Left ventricle myocardium inferior (tissue), 1 donor: ENCODE measurements around the gene ANXA2R. TPM values are rescaled to one million over a fixed set of nuclear protein-coding genes. Genes with fewer than 3 reads are reported as not detected.

ENCODE experiments used
- DNase-seq: peaks from one replicate; pipeline ENCODE4 v3.0.0-alpha.2; 2020
- H3K27ac ChIP-seq: fragments of 200-600 bp; replicated peaks from 2 replicates; pipeline ENCODE4 v1.8.0; 2021
- H3K27me3 ChIP-seq: fragments of 200-600 bp; 2 replicates; pipeline ENCODE4 v1.8.0; 2021; ENCODE audit warnings: low read depth
- H3K36me3 ChIP-seq: fragments of 200-600 bp; 2 replicates; pipeline ENCODE4 v1.8.0; 2021
- H3K4me1 ChIP-seq: fragments of 200-600 bp; 2 replicates; pipeline ENCODE4 v1.8.0; 2021
- H3K4me3 ChIP-seq: fragments of 200-600 bp; 2 replicates; pipeline ENCODE4 v1.8.0; 2021; ENCODE audit warnings: mild to moderate bottlenecking, moderate library complexity
- H3K9me3 ChIP-seq: fragments of 200-600 bp; replicated peaks from 2 replicates; pipeline ENCODE4 v1.8.0; 2021
- CTCF ChIP-seq: fragments of 200-600 bp; IDR thresholded peaks from 2 replicates; pipeline ENCODE4 v1.8.0; 2021; ENCODE audit warnings: antibody characterized with exemption, mild to moderate bottlenecking, borderline replicate concordance
- intact Hi-C: fragments of 100-400 bp; cut with micrococcal nuclease; formaldehyde crosslinking; loops from one replicate; pipeline ENCODE4 v1.11.0; 2022
- total RNA-seq: library from RNA; stranded (reverse); fragmentation: NEBNext Ultra II Directional; extraction: Animal tissue kit (Norgen Biotek cat#: 25700); gene quantifications from one replicate; pipeline ENCODE4 v1.2.1, GENCODE V29; 2021
- donor health status: DM: no; HTN: yes; CAD: no; lungs with severe emphysema.

Gene ANXA2R
- total RNA-seq, 1 donor from 2014 or later = 0.82 TPM

- Histone ChIP-seq H3K36me3 (no peaks in the 10 kb centered on the region), H3K9me3 (no peaks in the 10 kb centered on the region), H3K4me3 (no peak overlapping the region), H3K4me1 (peaks cover 36% of the 10 kb centered on the region), H3K27ac (no peak overlapping the region), H3K27me3 (peaks cover 100% of the 10 kb centered on the region)
- intact Hi-C loops = no loop called here
- no peak for TF ChIP-seq CTCF
- no peak for DNase-seq
These were observed 35.1 kb downstream of the ANXA2R start for GRCh38 chr5:43005031-43005430.

GRCh38 chr5:43001748-43002147 is 38.4 kb downstream of the ANXA2R start:
- Histone ChIP-seq H3K27me3 (peaks cover 100% of the 10 kb centered on the region), H3K27ac (no peak overlapping the region), H3K9me3 (no peaks in the 10 kb centered on the region), H3K4me3 (no peak overlapping the region), H3K4me1 (peaks cover 13% of the 10 kb centered on the region), H3K36me3 (no peaks in the 10 kb centered on the region)
- no peak for TF ChIP-seq CTCF
- intact Hi-C loops = no loop called here
- no peak for DNase-seq

- Histone ChIP-seq H3K27me3 (peaks cover 100% of the 10 kb centered on the region), H3K36me3 (no peaks in the 10 kb centered on the region), H3K4me1 (peaks cover 11% of the 10 kb centered on the region), H3K9me3 (no peaks in the 10 kb centered on the region), H3K4me3 (peak overlapping the region; percentile 58), H3K27ac (peak overlapping the region; percentile 72)
- no peak for DNase-seq
- intact Hi-C loops = no loop called here
- no peak for TF ChIP-seq CTCF
These were observed 39.2 kb downstream of the ANXA2R start for GRCh38 chr5:43000914-43001313.

GRCh38 chr5:43000111-43000840 is 39.8 kb downstream of the ANXA2R start:
- DNase-seq = no peak
- H3K27me3 ChIP-seq = peaks cover 100% of the 10 kb centered on the region
- peak overlapping the region; percentile 72 for H3K27ac ChIP-seq

GRCh38 chr5:42995360-42995751 is 44.8 kb downstream of the ANXA2R start:
- Histone ChIP-seq H3K36me3 (no peaks in the 10 kb centered on the region), H3K4me3 (peak overlapping the region; percentile 71), H3K4me1 (peaks cover 38% of the 10 kb centered on the region), H3K27ac (peak overlapping the region; percentile 96), H3K27me3 (peaks cover 100% of the 10 kb centered on the region), H3K9me3 (no peaks in the 10 kb centered on the region)
- intact Hi-C loops = no loop called here
- no peak for TF ChIP-seq CTCF
- DNase-seq = no peak

More at GRCh38 chr5:43000111-43000840, 39.8 kb downstream of the ANXA2R start:
- intact Hi-C loops = no loop called here
- H3K4me1 ChIP-seq = peaks cover 17% of the 10 kb centered on the region
- TF ChIP-seq CTCF = no peak
- H3K4me3 ChIP-seq = peak overlapping the region; percentile 58
- no peaks in the 10 kb centered on the region for H3K36me3 ChIP-seq
- H3K9me3 ChIP-seq = no peaks in the 10 kb centered on the region
